Measurements from ENCODE around the gene CBX1. TPM values are rescaled to one million over a fixed set of nuclear protein-coding genes. Genes with fewer than 3 reads are reported as not detected.
A peak's percentile ranks its signal among the peaks of the same experiment; 100 is the strongest.

The CBX1 gene
- total and polyA plus RNA-seq, 2 of the 13 experiments (the other 11 are each of a cell fraction or from before 2014, with no cell fraction given) = 17.8 to 108 TPM

DNA sequence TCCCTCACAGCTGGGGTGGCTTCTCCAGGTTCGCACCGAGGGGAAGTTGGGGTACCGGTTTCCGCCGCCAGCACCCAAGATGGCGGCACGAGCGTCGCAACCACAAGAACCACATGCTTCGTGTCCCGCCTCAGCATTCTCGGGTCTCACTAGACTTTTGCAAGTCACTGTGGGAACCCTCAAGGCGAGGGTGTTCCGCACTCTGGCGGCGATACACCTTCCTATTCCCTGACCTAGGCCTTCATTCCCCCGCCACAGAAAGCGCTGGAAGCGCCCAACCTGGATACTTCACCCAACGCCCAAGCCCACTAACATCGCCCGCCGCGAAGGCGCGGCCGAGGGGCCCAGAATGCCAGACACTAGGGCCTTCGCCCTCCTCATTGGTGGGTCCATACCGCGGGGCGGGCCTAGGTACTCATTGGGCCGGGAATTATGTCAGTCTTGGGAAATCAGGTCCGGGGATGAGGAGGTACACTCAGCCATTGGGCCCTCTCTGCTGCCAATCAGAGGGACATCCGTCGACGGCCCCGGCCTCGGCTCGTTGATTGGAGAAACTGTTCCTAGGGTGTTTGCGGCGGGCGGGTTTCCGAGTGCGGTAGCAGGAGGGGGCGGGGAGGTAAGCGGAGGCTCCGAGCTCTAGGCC, 53.4 kb downstream of the CBX1 start, which contains the start of gene NFE2L1 (continued):
- TF ChIP-seq, protein P1, sequence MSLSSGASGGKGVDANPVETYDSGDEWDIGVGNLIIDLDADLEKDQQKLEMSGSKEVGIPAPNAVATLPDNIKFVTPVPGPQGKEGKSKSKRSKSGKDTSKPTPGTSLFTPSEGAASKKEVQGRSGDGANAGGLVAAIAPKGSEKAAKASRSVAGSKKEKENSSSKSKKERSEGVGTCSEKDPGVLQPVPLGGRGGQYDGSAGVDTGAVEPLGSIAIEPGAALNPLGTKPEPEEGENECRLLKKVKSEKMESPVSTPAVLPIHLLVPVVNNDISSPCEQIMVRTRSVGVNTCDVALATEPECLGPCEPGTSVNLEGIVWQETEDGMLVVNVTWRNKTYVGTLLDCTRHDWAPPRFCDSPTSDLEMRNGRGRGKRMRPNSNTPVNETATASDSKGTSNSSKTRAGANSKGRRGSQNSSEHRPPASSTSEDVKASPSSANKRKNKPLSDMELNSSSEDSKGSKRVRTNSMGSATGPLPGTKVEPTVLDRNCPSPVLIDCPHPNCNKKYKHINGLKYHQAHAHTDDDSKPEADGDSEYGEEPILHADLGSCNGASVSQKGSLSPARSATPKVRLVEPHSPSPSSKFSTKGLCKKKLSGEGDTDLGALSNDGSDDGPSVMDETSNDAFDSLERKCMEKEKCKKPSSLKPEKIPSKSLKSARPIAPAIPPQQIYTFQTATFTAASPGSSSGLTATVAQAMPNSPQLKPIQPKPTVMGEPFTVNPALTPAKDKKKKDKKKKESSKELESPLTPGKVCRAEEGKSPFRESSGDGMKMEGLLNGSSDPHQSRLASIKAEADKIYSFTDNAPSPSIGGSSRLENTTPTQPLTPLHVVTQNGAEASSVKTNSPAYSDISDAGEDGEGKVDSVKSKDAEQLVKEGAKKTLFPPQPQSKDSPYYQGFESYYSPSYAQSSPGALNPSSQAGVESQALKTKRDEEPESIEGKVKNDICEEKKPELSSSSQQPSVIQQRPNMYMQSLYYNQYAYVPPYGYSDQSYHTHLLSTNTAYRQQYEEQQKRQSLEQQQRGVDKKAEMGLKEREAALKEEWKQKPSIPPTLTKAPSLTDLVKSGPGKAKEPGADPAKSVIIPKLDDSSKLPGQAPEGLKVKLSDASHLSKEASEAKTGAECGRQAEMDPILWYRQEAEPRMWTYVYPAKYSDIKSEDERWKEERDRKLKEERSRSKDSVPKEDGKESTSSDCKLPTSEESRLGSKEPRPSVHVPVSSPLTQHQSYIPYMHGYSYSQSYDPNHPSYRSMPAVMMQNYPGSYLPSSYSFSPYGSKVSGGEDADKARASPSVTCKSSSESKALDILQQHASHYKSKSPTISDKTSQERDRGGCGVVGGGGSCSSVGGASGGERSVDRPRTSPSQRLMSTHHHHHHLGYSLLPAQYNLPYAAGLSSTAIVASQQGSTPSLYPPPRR (CRISPR knock-in tag; IDR thresholded peaks at IDR 0.05; ENCODE audit: borderline replicate concordance) = peak; percentile 63
- TF ChIP-seq GZF1 (CRISPR knock-in tag; IDR thresholded peaks at IDR 0.05) = no peak; the same call in 1 of the 2 replicates
- TF ChIP-seq ETV6 (CRISPR knock-in tag; conservative IDR thresholded peaks at IDR 0.05) = 0 out of 2 replicates have a peak, but pooled peaks have one; percentile 37
- no peak for TF ChIP-seq MLLT10 (CRISPR knock-in tag; IDR thresholded peaks at IDR 0.05)
- TF ChIP-seq, protein P2, sequence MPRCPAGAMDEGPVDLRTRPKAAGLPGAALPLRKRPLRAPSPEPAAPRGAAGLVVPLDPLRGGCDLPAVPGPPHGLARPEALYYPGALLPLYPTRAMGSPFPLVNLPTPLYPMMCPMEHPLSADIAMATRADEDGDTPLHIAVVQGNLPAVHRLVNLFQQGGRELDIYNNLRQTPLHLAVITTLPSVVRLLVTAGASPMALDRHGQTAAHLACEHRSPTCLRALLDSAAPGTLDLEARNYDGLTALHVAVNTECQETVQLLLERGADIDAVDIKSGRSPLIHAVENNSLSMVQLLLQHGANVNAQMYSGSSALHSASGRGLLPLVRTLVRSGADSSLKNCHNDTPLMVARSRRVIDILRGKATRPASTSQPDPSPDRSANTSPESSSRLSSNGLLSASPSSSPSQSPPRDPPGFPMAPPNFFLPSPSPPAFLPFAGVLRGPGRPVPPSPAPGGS (CRISPR knock-in tag; IDR thresholded peaks at IDR 0.05) = peak; percentile 42; the same call in 1 of the 2 replicates
- TF ChIP-seq, protein P3, sequence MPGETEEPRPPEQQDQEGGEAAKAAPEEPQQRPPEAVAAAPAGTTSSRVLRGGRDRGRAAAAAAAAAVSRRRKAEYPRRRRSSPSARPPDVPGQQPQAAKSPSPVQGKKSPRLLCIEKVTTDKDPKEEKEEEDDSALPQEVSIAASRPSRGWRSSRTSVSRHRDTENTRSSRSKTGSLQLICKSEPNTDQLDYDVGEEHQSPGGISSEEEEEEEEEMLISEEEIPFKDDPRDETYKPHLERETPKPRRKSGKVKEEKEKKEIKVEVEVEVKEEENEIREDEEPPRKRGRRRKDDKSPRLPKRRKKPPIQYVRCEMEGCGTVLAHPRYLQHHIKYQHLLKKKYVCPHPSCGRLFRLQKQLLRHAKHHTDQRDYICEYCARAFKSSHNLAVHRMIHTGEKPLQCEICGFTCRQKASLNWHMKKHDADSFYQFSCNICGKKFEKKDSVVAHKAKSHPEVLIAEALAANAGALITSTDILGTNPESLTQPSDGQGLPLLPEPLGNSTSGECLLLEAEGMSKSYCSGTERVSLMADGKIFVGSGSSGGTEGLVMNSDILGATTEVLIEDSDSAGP (CRISPR knock-in tag; IDR thresholded peaks at IDR 0.05; ENCODE audit: borderline replicate concordance) = peak; percentile 28; the same call in 1 of the 2 replicates
- peak; percentile 85 for TF ChIP-seq YY1 (IDR thresholded peaks at IDR 0.05; ENCODE audit: insufficient read depth, insufficient replicate concordance, low read depth, low read length)
- TF ChIP-seq NR1H2 (CRISPR knock-in tag; IDR thresholded peaks at IDR 0.05; ENCODE audit: borderline replicate concordance, low read depth) = peak; percentile 16; the same call in 1 of the 2 replicates
- peak; percentile 71 for TF ChIP-seq IKZF4 (CRISPR knock-in tag; IDR thresholded peaks at IDR 0.05; ENCODE audit: borderline replicate concordance, low read depth, not compliant biosample characterization)
- TF ChIP-seq DPF2 (CRISPR knock-in tag; IDR thresholded peaks at IDR 0.05; ENCODE audit: borderline replicate concordance, low read depth) = 0 out of 2 replicates have a peak, but pooled peaks have one; percentile 31
- TF ChIP-seq ZNF24 (IDR thresholded peaks at IDR 0.05) = no peak
- peak; percentile 24; the same call in 1 of the 2 replicates for TF ChIP-seq GATAD1 (CRISPR knock-in tag; IDR thresholded peaks at IDR 0.05)
- peak; percentile 36; the same call in 1 of the 2 replicates for TF ChIP-seq HDAC1 (CRISPR knock-in tag; IDR thresholded peaks at IDR 0.05)
- peak; percentile 48; the same call in 1 of the 2 replicates for TF ChIP-seq FOXK1 (CRISPR knock-in tag; IDR thresholded peaks at IDR 0.05; ENCODE audit: borderline replicate concordance, low read depth)
